ENCODE measurements around the gene GUSB.
"Not testable (repeated sequence)": the region's sequence is repeated elsewhere in the genome, so short reads cannot be mapped to it uniquely, and the experiment has no call there.

Gene GUSB

DNA sequence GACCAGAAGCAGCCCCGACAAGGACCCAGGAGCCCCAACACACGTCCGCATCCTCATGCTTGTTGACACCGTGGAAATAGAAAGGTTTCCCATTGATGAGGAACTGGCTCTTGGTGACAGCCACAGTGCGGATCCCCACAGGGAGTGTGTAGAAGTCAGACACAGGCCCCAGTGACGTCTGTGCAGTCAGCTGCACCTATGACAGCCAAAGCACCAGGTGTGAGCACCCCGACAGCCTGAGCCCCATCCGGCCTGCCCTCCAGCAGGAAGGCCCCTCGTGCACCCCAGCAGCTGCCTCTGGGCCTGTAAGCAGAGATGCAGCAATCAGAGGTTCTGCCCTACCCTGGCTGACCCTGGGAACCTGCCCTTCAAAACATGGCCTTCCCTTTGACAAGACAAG, 7.1 kb downstream of the GUSB start:
- DNase-seq: no peak

DNA sequence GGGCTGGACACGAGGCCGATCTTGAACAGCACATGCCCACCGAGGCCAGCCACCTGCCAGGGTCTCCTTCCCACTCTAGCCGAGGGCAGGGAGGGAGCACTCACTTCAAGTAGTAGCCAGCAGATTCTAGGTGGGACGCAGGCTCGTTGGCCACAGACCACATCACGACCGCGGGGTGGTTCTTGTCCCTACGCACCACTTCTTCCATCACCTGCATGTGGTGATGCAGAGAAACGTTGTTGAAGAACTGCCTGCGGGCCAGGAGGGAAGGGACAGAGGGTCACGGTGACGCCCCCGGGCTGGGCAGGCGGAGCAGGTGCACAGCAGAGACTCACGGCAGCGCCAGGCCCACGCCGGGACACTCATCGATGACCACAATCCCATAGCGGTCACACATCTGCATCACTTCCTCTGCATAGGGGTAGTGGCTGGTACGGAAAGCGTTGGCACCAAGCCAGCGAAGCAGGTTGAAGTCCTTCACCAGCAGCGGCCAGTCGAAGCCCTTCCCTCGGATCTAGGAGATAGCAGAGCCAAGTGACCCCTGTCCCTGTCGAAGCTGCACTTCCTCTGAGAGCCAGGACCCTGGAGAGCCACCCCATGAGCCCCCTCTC, 7.7 kb downstream of the GUSB start:
- no peak for DNase-seq

GRCh38 chr7:65972976-65973375, 9.0 kb downstream of the GUSB start:
- no peak for DNase-seq

- no peak for DNase-seq
Observed at GRCh38 chr7:65971021-65971420, 11.0 kb downstream of the GUSB start.

- no peak for DNase-seq
Observed at GRCh38 chr7:65968256-65969185, 13.5 kb downstream of the GUSB start.

GRCh38 chr7:65967361-65968155, 14.5 kb downstream of the GUSB start:
- DNase-seq: no peak

GRCh38 chr7:65966146-65966545, 15.9 kb downstream of the GUSB start:
- DNase-seq: no peak

DNA sequence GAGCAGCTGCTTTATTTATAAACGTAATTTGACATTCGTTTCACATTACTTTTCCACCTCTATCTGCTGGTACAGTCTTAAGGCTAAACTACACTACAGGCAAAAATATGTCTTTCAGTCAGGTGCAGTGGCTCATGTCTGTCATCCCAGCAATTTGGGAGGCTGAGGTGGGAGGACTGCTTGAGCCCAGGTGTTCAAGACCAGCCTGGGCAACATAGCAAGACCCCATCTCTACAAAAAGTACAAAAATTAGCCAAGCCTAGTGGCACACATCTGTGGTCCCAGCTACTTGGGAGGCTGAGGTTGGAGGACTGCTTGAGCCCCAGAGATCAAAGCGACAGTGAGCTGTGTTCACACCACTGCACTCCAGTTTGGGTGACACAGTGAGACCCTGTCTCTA, 17.3 kb downstream of the GUSB start:
- DNase-seq: not testable (repeated sequence)

GRCh38 chr7:65962033-65962432, 20.0 kb downstream of the GUSB start:
- no peak for DNase-seq

GRCh38 chr7:65960351-65961074, 21.5 kb downstream of the GUSB start:
- DNase-seq: no peak

GRCh38 chr7:65955718-65956117, 26.3 kb downstream of the GUSB start:
- no peak for DNase-seq

DNA sequence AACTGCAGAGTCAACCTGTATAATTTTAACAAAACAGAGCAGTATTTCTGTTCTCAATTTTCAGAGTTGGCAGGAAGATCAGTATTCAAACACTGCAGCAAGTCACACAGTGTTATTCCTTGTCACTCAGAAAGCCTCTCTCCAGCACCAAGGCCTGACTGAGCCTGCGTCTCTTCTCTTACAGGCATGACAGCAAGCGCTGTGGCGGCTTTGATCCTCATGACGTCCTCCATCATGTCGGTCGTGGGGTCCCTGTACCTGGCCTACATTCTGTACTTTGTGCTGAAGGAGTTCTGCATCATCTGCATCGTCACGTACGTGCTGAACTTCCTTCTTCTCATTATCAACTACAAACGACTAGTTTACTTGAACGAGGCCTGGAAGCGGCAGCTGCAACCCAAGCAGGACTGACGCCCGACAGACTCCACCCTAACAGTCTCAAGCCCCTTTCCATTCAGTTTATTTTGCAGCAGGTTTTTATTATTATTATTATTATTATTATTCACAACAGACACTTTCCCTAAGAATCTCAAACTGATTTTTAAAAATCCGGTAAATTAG, 28.0 kb downstream of the GUSB start:
- DNase-seq: no peak

DNA sequence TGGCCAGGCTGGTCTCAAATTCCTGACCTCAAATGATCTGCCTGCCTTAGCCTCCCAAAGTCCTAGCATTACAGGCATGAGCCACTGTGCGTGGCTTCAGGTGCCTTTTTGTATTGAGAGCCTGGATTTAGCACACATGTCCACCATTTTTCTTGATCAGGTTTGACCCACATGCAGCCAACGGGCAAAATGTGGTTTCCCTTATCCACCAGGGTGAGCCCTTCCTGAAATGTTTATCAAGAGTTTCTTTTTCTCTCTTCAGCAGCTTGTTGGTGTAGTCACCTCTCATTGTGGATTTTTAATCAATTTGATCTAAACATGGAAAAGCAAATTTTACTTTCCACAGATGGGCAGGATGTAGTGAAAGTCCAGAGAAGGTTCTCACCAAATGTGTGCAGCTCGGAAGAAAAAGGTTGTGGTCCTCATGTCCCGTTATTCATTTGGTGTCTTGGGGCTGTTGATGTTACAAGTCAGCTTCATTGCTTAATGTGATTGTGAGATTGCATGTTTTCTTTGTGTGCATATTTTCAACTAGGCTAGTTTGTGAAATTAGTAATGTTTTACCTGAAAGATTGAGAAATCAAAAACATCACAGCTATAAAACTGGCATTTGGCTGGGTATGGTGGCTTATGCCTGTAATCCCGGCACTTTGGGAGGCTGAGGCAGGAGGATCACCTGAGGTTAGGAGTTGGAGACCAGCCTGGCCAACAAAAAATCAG, 28.9 kb downstream of the GUSB start:
- no peak for DNase-seq

GRCh38 chr7:65951837-65952578, 30.0 kb downstream of the GUSB start:
- no peak for DNase-seq

- no peak for DNase-seq
Observed at GRCh38 chr7:65946904-65947303, 35.1 kb downstream of the GUSB start.

DNA sequence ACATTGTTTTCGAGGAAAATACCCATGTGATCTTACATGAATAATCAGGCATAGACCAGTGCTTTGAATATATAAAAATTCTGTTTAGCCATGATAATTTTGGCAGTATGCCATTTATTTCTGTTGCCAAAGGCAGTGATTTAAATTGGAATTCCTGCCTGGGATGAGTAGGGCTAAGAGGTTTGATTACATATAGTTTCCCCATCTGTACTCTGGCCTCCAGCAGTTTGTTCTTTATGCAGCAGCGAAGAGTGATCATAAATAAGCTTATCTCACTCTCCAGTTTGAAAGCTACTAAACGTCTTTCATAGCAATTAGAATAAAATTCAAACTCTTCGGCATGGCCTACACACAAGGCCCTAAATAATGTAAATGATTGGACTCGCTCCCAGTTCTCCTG, 36.2 kb downstream of the GUSB start:
- DNase-seq: not testable (repeated sequence)

- no peak for DNase-seq
Observed at GRCh38 chr7:65938336-65938895, 43.6 kb downstream of the GUSB start.

DNA sequence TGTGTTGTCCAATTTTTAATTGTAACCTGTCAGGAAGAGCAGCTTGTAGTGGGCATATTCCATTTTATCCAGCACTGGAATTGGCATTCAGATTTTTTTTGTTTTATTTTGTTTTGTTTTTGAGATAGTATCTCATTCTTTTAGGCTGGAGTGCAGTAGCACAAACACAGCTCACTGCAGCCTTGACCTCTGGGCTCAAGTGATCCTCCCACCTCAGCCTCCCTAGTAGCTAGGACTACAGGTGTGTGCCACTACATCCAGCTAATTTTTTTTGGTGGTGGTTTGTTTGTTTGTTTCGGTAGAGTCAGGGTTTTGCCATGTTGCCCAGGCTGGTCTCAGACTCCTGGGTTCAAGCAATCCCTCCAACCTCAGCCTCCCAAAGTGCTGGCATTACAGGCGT, 44.7 kb downstream of the GUSB start:
- no peak for DNase-seq

DNA sequence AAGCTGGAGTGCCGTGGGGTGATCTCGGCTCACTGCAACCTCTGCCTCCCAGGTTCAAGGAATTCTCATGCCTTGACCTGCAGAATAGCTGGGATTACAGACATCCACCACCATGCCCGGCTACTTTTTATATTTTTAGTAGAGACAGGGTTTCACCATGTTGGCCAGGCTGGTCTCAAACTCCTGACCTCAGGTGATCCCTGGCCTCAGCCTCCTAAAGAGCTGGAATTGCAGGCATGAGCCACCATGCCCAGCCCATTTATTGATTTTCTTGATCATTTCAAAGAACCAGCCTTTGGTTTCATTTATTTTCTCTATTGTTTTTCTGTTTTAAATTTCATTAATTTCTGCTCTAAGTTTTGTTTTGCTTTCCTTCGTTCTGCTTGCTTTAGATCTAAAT, 50.3 kb downstream of the GUSB start:
- no peak for DNase-seq
